ENCODE measurements around the gene CATSPER3.

- TF ChIP-seq CTCF (conservative IDR thresholded peaks at IDR 0.05 in 1 of 2, IDR thresholded peaks at IDR 0.05 in 1 of 2; ENCODE audit: low read depth in 1 of 2, low read length in 2 of 2) (no peak), EZH2 (IDR thresholded peaks at IDR 0.05; ENCODE audit: low read length, missing control alignments) (peak; percentile 49)
Observed at GRCh38 chr5:135038205-135038812, 70.6 kb downstream of the CATSPER3 start.

Measured in fibroblast of lung (primary cell).